Measurements from ENCODE around the gene RAB40B. TPM values are rescaled to one million over a fixed set of nuclear protein-coding genes. Genes with fewer than 3 reads are reported as not detected.

RAB40B gene
- total RNA-seq, 2 donors from 2014 or later: 18.2 to 39.9 TPM

GRCh38 chr17:82648165-82648668 is 50.3 kb downstream of the RAB40B start, which contains the start of gene WDR45B:
TSS of gene WDR45B (minus strand) at chr17:82648444. CDS start at chr17:82648340, 104 bp downstream.
- ATAC-seq (peak; percentile 98), DNase-seq (peak; percentile 95 to 98 (median 96))
- H3K36me3 ChIP-seq (replicated peaks in 1 of 2; ENCODE audit: insufficient read depth in 1 of 2, low read depth in 2 of 2): peaks cover 0 to 3% of the 10 kb centered on the region in 2 donors
- no peaks in the 10 kb centered on the region for H3K9me3 ChIP-seq
- H3K27me3 ChIP-seq: no peaks in the 10 kb centered on the region
- H3K4me3 ChIP-seq: peak within 1 kb of the TSS; percentile 93 to 96
- TF ChIP-seq CTCF (IDR thresholded peaks at IDR 0.05) (peak in 1 of 7 experiments; percentile 6), POLR2A (IDR thresholded peaks at IDR 0.05) (peak; percentile 91 to 97 (median 93))
- peak within 1 kb of the TSS; percentile 88 to 99 (median 94) for H3K27ac ChIP-seq
- intact Hi-C loops (cut with DNase I): no loop called here
- H3K4me1 ChIP-seq: peaks cover 42% of the 10 kb centered on the region
- WGBS, 2 donors: 1% methylated on average over 47 of the region's 67 CpGs; no CpG with 5 or more reads in 1 of the 2 donors

- 0 to 1% methylated on average over 5 to 45 of the region's 54 CpGs for WGBS, 2 donors
Observed at GRCh38 chr17:82647593-82648164, 50.8 kb downstream of the RAB40B start.

GRCh38 chr17:82645516-82645915 is 53.0 kb downstream of the RAB40B start:
- no peak for DNase-seq
- 85 to 89% methylated on average over 4 of the region's 4 CpGs for WGBS, 2 donors
- intact Hi-C loops (cut with DNase I): no loop called here

More at GRCh38 chr17:82647593-82648164, 50.8 kb downstream of the RAB40B start:
- Histone ChIP-seq H3K27ac (peak overlapping the region; percentile 88 to 99 (median 94)), H3K36me3 (replicated peaks in 1 of 2; ENCODE audit: insufficient read depth in 1 of 2, low read depth in 2 of 2) (peaks cover 3 to 6% of the 10 kb centered on the region in 2 donors), H3K4me1 (peaks cover 48% of the 10 kb centered on the region), H3K9me3 (no peaks in the 10 kb centered on the region), H3K27me3 (no peaks in the 10 kb centered on the region), H3K4me3 (peak overlapping the region; percentile 93 to 96)
- TF ChIP-seq CTCF (IDR thresholded peaks at IDR 0.05) (peak in 1 of 7 experiments; percentile 11), POLR2A (IDR thresholded peaks at IDR 0.05) (no peak)
- peak in 3 of 4 donors; percentile 37 to 53 (median 44) for DNase-seq
- intact Hi-C loops (cut with DNase I): no loop called here
- ATAC-seq: peak; percentile 5

DNA sequence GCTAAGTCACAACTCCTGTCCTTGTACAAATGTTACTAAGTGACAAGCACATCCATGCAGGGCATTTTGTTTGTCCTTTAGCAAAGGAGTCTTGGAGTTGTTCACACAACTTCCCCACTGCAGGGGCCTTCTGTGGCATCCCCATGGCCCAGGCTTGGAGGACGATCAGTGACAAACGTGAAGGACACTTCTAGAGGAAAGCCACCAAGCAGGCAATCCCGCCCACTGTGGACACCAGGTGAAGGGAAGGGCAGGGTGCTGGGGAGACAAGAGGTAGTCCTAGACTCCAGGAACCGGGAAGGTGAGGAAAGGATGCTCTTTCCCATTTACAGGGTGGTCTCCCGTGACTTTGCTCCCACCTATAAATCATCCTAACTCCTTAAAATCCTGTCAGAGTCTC is 54.4 kb downstream of the RAB40B start:
- intact Hi-C loops (cut with DNase I): no loop called here
- TF ChIP-seq CTCF (IDR thresholded peaks at IDR 0.05) (no peak), POLR2A (IDR thresholded peaks at IDR 0.05) (no peak)

More at GRCh38 chr17:82645516-82645915, 53.0 kb downstream of the RAB40B start:
- TF ChIP-seq CTCF (IDR thresholded peaks at IDR 0.05) (no peak), POLR2A (IDR thresholded peaks at IDR 0.05) (no peak)
- Histone ChIP-seq H3K4me1 (peaks cover 66% of the 10 kb centered on the region), H3K27me3 (no peaks in the 10 kb centered on the region), H3K4me3 (no peak overlapping the region), H3K36me3 (replicated peaks in 1 of 2; ENCODE audit: insufficient read depth in 1 of 2, low read depth in 2 of 2) (peaks cover 10% of the 10 kb centered on the region in 2 donors), H3K27ac (no peak overlapping the region), H3K9me3 (no peaks in the 10 kb centered on the region)
- ATAC-seq: no peak

More for the DNA sequence above, 54.4 kb downstream of the RAB40B start:
- no peak for ATAC-seq
- no peak overlapping the region for H3K4me3 ChIP-seq
- no peak overlapping the region for H3K27ac ChIP-seq
- 80 to 81% methylated on average over 5 of the region's 5 CpGs for WGBS, 2 donors
- H3K27me3 ChIP-seq: no peaks in the 10 kb centered on the region
- no peak for DNase-seq
- peaks cover 79% of the 10 kb centered on the region for H3K4me1 ChIP-seq
- H3K36me3 ChIP-seq (replicated peaks in 1 of 2; ENCODE audit: insufficient read depth in 1 of 2, low read depth in 2 of 2): peaks cover 10% of the 10 kb centered on the region in 2 donors
- H3K9me3 ChIP-seq: no peaks in the 10 kb centered on the region
